NB4 (cell line): Measurements from ENCODE around the gene NOTCH3.

Source experiments
- MYC ChIP-seq: IDR thresholded peaks from 2 replicates; pipeline ENCODE4 v1.6.1; 2011; ENCODE audit warnings: low read depth, low read length
- POLR2A ChIP-seq: IDR thresholded peaks from 2 replicates; pipeline ENCODE4 v1.6.1; 2011; ENCODE audit warnings: mild to moderate bottlenecking; ENCODE audit not compliant: insufficient read length; ENCODE audit errors: extremely low read depth
- TF ChIP-seq, protein P1 (sequence below): IDR thresholded peaks from one replicate; pipeline ENCODE4 v1.5.1; 2012; ENCODE audit warnings: low read depth, low read length

DNA sequence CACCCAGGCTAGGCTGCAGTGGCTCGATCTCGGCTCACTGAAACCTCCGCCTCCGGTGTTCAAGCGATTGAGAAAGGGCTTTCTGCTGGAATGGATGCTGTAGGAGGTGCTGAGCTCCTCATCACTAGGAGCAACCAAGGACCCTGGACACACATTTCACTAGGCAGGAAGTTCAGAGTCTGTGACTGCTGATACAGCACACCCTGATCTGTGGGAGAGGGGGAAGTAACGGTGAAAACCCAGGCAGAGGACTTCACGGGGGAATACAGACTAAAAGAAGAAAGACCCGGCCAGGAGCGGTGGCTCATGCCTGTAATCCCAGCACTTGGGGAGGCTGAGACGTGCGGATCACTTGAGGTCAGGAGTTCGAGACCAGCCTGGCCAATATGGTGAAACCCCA lies 11.9 kb upstream of the NOTCH3 start:
- TF ChIP-seq MYC (no peak), POLR2A (no peak)
- TF ChIP-seq, protein P1, sequence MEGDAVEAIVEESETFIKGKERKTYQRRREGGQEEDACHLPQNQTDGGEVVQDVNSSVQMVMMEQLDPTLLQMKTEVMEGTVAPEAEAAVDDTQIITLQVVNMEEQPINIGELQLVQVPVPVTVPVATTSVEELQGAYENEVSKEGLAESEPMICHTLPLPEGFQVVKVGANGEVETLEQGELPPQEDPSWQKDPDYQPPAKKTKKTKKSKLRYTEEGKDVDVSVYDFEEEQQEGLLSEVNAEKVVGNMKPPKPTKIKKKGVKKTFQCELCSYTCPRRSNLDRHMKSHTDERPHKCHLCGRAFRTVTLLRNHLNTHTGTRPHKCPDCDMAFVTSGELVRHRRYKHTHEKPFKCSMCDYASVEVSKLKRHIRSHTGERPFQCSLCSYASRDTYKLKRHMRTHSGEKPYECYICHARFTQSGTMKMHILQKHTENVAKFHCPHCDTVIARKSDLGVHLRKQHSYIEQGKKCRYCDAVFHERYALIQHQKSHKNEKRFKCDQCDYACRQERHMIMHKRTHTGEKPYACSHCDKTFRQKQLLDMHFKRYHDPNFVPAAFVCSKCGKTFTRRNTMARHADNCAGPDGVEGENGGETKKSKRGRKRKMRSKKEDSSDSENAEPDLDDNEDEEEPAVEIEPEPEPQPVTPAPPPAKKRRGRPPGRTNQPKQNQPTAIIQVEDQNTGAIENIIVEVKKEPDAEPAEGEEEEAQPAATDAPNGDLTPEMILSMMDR, result no peak
